Renal cortex interstitium (tissue), 11 donors: ENCODE data around the gene LACC1. TPM values are rescaled to one million over a fixed set of nuclear protein-coding genes. Genes with fewer than 3 reads are reported as not detected.

Experiments
- DNase-seq, 11 donors: peaks; one replicate each; pipeline ENCODE4 v3.0.0-alpha.2; 2013; ENCODE audit warnings: low read depth in 9 of 11, low spot score in 4 of 11; ENCODE audit errors: extremely low read depth in 1 of 11
- polyA plus RNA-seq, 3 donors: library from polyadenylated mRNA; unstranded; fragments of 120-200 nt; gene quantifications; one replicate each; pipeline ENCODE4 v1.2.1, GENCODE V29; 2013; ENCODE audit not compliant: insufficient read length in 3 of 3

LACC1 gene
- polyA plus RNA-seq, 3 donors, result 4.3 to 4.7 (median 4.4) TPM

- DNase-seq, result peak in 9 of 11 donors; percentile 39 to 73 (median 64)
Observed at GRCh38 chr13:43878892-43879754, 581 bp upstream of the LACC1 start, which contains the start of gene CCDC122. CCDC122 (minus strand) TSS chr13:43879740; CDS start chr13:43869376, 10,364 bp downstream.

GRCh38 chr13:43880214-43880855 lies 631 bp downstream of the LACC1 start:
- DNase-seq, result no peak

DNA sequence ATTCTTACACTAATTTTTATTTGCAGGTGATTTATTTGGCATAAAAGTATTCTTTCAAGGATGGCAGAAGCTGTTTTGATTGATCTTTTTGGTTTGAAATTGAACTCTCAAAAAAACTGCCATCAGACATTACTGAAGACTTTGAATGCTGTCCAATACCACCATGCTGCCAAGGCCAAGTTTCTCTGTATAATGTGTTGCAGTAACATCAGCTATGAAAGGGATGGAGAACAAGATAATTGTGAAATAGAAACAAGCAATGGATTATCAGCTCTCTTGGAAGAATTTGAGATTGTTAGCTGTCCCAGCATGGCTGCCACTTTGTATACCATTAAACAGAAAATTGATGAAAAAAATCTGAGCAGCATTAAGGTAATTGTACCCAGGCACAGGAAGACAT lies 1.2 kb downstream of the LACC1 start:
- DNase-seq, result no peak

DNA sequence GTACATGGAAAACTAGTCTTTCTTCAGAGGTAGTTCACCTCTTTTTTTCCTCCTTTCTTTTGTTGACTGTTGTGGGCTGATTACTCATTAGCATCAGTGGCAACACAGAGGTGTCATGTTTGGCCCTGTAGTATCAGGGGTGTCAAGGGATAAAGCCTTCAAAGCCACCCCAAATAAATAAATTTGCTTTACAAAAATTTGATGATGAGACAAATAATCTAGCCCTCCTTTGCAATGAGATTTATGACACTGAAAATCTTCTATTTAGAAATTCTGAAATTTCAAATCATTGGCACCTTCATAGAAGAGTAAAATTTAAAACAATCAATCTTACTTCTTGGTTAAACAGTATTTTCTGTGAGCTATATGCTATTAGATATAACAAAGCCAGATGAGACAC lies 1.9 kb downstream of the LACC1 start:
- no peak for DNase-seq

DNA sequence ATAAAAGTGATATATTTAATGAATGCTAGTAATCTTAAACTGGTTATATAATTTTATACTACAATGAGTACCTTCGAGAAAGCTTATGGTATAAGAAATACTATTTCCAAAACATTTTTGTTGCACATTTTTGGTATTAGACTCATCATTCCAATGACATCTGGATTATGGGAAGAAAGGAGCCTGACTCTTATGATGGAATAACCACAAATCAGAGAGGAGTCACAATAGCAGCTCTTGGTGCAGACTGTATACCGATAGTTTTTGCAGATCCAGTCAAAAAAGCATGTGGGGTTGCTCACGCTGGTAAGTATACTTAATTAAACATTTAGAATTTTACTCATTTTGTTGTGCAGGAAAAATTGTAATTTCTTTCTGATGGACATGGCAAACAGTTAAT lies 3.9 kb downstream of the LACC1 start:
- DNase-seq, result no peak

DNA sequence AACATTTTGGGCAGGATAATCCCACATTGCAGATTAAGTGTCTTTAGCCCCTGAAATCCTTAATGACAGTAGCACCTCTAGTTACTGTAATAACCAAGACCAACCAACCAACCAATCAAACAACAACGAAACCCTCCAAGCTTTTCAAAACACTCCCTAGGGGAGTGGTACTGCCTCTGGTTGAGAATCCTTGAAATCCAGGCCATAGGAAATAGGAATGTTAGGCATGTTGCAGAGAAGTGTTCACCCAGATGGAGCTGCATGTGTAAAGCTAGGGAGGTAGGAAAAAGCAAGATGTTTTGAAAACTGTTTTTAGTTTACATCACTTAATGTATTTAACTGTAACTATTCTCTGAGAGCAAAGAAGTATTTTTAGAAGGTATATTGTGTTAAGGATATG lies 4.5 kb downstream of the LACC1 start:
- no peak for DNase-seq

- DNase-seq, result no peak
Observed at GRCh38 chr13:43894438-43894837, 14.7 kb downstream of the LACC1 start.

- no peak for DNase-seq
Observed at GRCh38 chr13:43895940-43896339, 16.2 kb downstream of the LACC1 start.

- peak; percentile 46 to 74 (median 61) for DNase-seq
Observed at GRCh38 chr13:43905435-43906031, 25.8 kb downstream of the LACC1 start.

DNA sequence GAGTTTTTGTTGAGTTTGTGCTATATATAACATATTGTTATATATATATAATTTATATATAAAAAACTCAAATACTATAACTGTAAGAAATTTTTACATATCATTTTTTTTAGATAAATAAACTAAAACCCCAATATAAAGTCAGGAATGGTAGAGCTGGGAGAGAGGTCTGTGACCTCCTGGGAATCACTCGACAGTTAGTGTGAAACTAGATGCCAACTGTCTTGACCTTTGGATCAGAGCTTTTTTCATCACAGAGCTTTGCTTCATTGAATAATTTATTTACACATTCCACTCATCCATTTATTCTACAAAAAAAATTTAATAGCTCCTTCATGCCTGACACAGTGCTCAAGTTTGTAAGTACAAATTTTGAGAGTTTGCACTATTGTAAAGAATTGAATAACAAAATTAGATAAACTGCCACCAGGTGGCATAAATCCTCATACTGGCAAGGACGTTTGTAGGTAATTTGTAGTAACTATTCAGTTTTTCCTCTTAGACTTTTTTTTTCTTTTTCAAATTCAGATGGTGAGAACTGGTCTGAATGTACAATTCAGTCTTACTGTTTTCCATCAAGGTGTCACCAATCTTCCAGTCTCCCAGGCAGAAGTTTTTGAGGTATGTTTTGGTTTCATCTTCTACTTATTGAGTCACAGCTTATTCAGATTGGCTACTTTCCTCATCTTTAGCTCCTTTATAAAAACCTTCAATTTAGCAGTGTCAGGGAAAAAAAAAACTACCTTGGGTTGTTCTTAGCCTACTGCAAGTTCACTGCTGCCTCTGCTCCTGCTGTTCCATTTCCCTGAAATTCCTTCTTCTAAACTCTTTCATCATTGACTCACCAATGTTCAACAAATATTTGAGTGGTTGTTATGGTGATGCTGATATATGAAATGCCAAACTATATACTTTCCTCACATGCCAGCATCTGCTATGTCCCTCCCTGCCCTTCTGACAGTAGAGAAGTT lies 28.7 kb downstream of the LACC1 start:
- DNase-seq, result peak in 10 of 11 donors; percentile 26 to 61 (median 48)

DNA sequence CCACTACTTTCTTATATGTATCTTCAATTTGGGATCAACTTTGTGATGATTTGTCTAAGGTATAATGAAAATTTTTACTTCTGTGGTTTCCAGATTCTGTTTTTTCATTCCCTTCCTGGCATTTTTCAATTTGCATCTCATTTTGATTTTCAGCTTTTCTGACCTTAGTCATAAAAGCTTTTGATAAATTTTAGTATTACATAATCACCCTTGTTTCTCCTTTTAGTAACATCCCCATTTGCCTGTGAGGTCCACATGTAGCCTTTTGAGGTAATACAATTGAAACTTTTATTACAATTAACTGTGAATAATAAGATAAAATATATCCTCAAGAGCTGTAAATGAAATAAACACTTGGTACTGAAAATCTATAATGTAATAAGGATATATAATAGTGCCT lies 31.2 kb downstream of the LACC1 start:
- no peak for DNase-seq

DNA sequence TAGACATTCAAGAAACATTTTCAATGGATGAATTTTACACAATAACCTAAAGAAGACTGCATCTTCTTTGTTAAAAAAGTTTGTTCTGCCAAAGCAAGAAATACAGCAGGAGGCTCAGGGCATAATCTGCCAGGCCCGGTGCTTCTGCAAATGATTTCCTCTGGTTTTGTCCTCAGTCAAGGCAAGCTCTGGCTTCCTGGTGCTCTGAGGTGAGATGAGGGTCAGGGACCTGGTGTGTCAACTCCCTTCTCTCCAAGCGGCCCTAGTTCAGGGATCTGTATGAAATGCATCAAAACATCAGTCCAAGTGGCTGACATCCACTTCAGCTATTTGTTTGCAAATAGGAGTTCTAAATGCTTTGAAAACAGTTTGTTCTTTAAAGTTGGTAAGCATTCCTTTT lies 31.6 kb downstream of the LACC1 start:
- no peak for DNase-seq

DNA sequence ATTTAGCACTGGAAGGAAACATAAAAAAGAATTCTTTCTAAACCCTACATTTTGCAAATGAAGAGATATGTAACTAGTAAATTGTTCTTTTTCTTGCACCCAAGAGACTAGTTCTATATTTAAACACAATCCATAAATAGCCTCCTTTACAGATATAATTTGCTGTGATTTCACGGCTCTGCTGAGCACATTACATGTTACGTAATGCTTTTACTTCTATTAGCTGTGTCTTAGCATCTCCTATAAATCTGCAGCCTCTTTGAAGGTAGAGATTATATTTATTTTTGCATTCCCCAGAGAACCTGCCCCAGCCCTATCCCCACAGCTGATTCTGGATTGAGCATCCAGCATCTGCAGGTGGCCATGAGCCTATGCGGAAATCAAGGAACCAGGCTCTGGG lies 32.2 kb downstream of the LACC1 start:
- no peak for DNase-seq

DNA sequence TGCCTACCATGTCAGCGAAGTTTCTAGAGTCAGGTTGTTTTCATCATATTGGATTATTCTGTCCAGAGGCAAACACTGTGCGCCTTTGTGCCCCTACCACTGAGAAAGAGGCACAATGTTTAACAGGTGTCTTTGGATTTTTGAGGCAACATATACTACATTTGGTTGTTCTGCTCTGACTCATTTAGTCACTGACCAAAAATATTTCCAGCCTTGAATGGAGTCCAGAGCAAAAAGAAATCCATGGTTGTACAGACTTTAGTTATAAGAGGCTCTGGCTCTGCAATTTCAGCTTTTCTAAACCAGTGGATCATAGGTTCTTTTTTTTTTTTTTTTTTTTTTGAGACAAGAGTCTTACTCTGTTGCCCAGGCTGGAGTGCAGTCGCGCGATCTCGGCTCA lies 35.7 kb downstream of the LACC1 start:
- DNase-seq, result no peak

DNA sequence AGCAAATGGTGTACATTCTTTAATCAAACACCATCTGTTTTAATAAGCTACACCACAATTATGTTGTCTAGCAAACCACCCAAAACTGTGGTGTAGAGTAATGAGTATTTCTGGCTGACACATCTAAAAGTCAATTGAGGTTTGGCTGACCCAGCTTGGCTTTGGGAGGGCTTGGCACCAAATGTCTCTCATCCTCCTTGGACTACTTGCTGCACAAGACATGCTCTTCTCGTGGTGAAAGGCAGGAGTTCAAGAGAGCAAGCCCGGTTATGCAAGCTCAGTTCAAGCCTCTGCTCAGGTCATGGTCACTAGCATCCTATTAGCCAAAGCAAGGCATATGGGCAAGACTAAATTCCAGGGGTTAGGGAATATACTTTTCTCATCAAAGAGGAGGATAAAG lies 37.1 kb downstream of the LACC1 start:
- no peak for DNase-seq

DNA sequence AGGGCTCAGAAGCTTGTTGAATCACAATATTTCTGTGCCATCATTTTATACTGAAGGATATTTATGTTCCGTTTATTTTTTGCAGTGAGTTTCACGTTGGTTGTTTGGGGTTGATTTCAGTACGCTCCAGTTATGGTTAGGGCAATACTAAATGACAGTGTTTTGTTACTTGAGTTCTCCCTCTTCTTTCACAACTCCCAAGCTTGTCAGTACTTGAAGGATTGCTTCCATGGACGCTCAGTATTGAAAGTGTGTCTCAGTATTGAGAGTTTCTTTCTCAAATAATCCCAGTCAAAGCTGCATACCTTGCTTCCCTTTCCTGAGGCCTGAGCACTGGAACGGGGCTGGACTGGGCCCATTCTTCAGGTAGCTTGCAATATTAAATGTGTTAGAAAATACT lies 38.9 kb downstream of the LACC1 start:
- no peak for DNase-seq

DNA sequence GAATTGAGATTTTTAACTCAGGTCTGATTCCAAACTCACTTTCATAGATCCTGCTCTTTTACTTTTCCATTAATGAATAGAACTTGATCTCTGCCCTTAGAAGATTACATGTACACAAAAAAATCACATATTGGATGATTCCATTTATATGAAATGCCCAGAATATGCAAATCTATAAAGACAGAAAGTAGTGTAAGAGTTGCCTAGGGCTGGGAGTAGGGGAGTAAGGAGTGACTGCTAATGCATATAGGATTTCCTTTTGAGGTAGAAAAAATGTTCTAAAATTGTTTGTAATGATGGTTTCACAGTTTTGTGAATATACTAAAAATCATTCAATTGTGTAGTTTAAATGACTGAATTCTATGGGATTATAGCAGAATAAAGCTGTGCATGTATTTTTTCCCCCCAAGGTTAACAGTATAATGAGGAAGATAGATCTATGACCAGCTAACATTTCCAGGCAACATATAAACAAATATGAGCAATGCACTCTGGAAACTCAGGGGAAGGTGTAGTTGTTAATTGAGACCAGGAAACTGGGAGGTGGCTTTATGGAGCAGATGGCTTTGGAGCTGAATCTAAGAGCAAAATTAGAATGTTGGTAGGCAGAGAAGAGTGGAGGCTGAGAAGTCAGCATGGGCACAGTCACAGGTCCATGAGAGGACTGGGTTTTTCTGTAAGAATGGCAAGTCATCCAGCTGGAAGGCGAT lies 41.4 kb downstream of the LACC1 start:
- no peak for DNase-seq

- no peak for DNase-seq
Observed at GRCh38 chr13:43924549-43925245, 45.0 kb downstream of the LACC1 start.
